Dendritic cell treated with granulocyte-macrophage colony-stimulating factor and Interleukin-4, amounts not matched to agents 40 ng/mL and 50 ng/mL, for 4 days (primary cell): ENCODE measurements around the gene PEG3.
A peak's percentile ranks its signal among the peaks of the same experiment; 100 is the strongest.

Experiments
- H3K27ac Mint-ChIP-seq: one replicate; pipeline ENCODE4 v1.8.0; 2022; ENCODE audit warnings: mild to moderate bottlenecking, mixed read lengths
- H3K27me3 Mint-ChIP-seq: one replicate; pipeline ENCODE4 v1.8.0; 2022; ENCODE audit warnings: mild to moderate bottlenecking, mixed read lengths
- H3K36me3 Mint-ChIP-seq: one replicate; pipeline ENCODE4 v1.8.0; 2022; ENCODE audit warnings: low read depth, mixed read lengths
- H3K4me1 Mint-ChIP-seq: one replicate; pipeline ENCODE4 v1.8.0; 2022; ENCODE audit warnings: low read depth, mixed read lengths
- H3K4me3 Mint-ChIP-seq: one replicate; pipeline ENCODE4 v1.8.0; 2022; ENCODE audit warnings: mild to moderate bottlenecking, moderate library complexity, mixed read lengths
- H3K9me3 Mint-ChIP-seq: one replicate; pipeline ENCODE4 v1.8.0; 2022; ENCODE audit warnings: mixed read lengths
- intact Hi-C: fragments of 100-400 bp; cut with micrococcal nuclease; formaldehyde crosslinking; loops from one replicate; pipeline ENCODE4 v1.15.0; 2022

Gene PEG3

DNA sequence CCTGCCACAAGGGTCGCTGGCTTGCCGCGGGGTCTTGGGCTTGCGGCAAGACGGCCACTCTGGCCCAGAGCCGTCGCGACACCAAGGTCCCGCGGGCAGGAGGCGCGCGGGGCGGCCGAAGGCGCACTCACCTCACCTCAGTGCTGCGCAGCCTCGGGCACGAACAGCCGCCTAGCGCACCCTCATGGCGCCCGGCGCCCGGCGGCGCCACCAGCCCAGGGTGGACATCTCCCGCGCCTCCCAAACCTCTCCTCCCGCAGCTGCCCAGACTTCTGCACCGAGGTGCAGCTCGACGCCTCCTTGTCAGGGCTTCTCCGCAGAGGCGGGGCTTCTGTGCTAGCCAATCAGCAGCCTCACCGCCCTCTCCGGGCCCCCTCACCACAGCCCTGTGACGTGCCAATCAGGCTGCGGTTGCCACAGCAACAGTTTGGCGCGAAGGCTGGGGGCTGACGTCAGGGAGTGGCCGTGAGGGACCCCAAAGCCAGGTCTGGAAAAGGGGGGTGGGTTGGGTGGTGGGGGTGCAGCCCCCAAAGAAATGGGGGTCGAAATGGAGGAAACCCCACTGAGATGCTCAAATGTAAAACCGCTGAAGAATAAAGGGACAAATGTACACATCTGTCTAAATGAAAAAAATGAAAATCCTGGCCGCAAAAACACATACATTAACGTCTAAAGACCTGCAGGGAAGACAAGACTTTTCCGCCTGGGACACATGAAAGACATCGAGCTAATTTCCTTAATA lies at the start of gene PEG3, which contains the start of gene ZIM2:
PEG3 (minus strand) TSS at position 276 of the 742 bp plus-strand sequence. CDS start 16,071 bp downstream, outside the sequence.
ZIM2 (minus strand) TSS at position 276 of the 742 bp plus-strand sequence. CDS start 16,449 bp downstream, outside the sequence.
- peaks cover 11% of the 10 kb centered on the region for H3K4me1 Mint-ChIP-seq
- peaks cover 53% of the 10 kb centered on the region for H3K9me3 Mint-ChIP-seq
- peaks cover 8% of the 10 kb centered on the region for H3K36me3 Mint-ChIP-seq
- intact Hi-C loops: no loop called here
- H3K27me3 Mint-ChIP-seq: peaks cover 25% of the 10 kb centered on the region
- peak within 1 kb of the TSS; percentile 59 for H3K4me3 Mint-ChIP-seq
- peak within 1 kb of the TSS; percentile 69 for H3K27ac Mint-ChIP-seq

DNA sequence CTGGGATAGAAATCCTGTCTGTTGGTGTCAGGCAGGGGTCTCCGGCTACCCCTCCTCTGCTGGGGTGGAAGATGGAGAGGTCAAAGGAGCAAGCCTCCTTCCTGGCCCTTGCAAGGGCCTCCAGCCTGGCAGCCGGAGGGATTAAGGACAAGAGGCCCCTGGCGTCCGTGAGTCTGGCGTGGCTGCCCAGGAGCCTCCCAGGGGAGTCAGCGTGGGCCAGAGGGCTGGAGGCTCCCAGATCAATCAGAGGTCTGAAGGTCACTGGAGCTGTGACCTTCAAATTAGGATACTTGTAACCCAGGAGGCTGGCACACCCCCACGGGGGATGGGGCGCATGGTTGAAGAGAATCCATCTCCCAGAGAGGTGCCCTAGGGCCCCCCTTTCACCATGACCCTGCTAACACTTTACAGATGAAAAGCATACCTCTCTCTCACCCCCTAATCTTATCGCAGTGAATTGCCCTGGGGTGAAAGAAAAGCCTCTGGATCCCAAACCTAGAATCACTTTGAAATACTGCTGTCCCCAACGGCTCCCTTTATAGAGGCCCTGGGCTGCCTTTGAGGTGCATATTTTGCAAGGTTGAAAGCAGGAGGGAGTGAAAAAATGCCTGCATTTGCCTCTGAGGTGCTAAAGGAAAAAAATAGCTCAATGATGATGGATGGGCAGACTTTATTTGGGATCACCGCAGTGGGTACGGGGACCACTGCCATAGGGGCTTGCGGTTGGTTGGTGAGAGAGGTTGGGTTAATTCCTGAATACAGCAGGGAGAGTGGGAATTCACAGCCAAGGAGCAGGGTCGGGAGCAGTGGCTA lies 44.9 kb upstream of the PEG3 start:
- Mint-ChIP-seq H3K9me3 (peaks cover 91% of the 10 kb centered on the region), H3K27me3 (no peaks in the 10 kb centered on the region), H3K4me1 (no peaks in the 10 kb centered on the region), H3K4me3 (no peak overlapping the region), H3K27ac (no peak overlapping the region), H3K36me3 (no peaks in the 10 kb centered on the region)
- intact Hi-C loops: no loop called here

DNA sequence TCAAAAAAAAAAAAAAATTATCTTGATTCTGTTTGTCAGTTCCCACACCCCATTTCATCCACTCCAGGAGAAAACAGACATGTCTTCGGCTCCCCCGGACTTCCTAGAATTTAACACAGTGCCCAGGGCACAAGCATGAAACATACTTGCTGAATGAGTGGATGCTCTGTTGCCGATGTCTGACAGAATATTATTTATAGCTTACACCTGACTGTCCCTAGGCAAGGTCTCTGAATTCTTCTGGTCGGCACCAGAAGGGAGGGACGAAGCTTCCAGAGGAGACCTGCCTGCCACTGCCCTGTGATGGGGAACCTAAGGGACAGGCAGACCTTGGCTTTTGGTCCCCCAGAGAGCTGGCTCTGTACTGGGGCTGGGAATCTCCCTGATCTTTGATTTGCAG lies 43.9 kb upstream of the PEG3 start:
- H3K4me1 Mint-ChIP-seq: no peaks in the 10 kb centered on the region
- no peaks in the 10 kb centered on the region for H3K27me3 Mint-ChIP-seq
- peaks cover 93% of the 10 kb centered on the region for H3K9me3 Mint-ChIP-seq
- H3K4me3 Mint-ChIP-seq: no peak overlapping the region
- no peak overlapping the region for H3K27ac Mint-ChIP-seq
- intact Hi-C loops: no loop called here
- no peaks in the 10 kb centered on the region for H3K36me3 Mint-ChIP-seq

DNA sequence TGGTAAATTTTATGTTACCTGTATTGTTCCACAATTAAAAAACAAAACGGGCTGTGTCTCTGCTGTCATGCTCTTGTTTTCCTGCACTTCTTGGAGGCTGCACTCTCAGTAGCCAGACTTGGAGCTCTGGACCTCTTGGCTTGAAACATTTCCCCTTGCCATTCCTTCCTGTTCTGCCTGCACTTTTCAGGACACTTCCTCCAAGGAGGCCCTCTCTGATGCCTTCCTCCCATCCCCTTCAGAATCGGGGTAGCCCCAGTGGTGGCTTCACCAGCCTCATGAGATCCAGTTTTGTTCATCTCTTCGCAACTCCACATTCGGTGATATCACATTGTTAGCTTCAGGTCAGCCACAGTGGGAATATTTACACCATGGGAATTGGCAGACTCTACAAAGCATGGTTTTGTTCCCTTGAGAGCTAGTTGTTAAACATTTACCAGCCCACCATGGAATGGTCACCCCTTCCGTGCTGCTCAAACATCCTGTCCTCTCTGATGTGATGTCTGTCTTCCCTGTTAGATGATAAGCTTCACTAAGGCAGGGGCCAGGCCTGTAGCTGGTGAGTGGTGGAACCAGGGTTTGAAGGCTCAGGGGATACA lies 40.2 kb upstream of the PEG3 start:
- no peaks in the 10 kb centered on the region for H3K4me1 Mint-ChIP-seq
- H3K4me3 Mint-ChIP-seq: no peak overlapping the region
- intact Hi-C loops: no loop called here
- peaks cover 77% of the 10 kb centered on the region for H3K9me3 Mint-ChIP-seq
- H3K27me3 Mint-ChIP-seq: no peaks in the 10 kb centered on the region
- no peaks in the 10 kb centered on the region for H3K36me3 Mint-ChIP-seq
- no peak overlapping the region for H3K27ac Mint-ChIP-seq

DNA sequence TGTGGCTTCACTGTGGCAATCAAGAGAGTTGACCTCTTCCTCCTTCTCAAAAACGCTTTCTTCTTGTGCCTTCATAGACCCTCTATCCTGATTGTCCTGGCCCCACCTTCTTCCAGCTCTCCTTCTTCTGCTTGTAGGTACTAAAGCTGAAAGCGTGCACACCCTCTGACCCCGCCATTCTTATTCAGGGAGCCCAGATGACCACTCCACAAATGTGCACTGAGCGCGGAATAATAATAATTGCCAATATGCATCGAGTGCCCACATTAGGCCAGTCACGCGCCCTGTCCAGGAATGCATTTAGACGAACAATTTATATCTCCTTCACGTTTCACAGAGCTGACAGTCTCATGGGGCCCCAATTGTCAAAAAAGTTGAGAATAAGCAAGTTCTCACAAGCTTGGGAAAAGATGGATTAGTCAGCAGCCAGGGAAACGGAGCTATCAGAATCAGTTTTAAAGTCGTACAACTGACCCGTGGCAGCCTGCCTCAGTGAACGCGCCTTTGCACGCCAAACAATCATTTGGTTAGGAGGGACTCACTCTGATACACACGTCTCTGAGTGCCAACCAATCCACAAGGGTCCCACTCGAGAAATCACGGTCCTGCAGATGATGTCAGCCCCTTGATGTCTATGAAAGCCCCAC lies 36.7 kb upstream of the PEG3 start:
- no peak overlapping the region for H3K27ac Mint-ChIP-seq
- intact Hi-C loops: no loop called here
- no peaks in the 10 kb centered on the region for H3K36me3 Mint-ChIP-seq
- H3K4me1 Mint-ChIP-seq: no peaks in the 10 kb centered on the region
- H3K27me3 Mint-ChIP-seq: no peaks in the 10 kb centered on the region
- peaks cover 72% of the 10 kb centered on the region for H3K9me3 Mint-ChIP-seq
- no peak overlapping the region for H3K4me3 Mint-ChIP-seq

DNA sequence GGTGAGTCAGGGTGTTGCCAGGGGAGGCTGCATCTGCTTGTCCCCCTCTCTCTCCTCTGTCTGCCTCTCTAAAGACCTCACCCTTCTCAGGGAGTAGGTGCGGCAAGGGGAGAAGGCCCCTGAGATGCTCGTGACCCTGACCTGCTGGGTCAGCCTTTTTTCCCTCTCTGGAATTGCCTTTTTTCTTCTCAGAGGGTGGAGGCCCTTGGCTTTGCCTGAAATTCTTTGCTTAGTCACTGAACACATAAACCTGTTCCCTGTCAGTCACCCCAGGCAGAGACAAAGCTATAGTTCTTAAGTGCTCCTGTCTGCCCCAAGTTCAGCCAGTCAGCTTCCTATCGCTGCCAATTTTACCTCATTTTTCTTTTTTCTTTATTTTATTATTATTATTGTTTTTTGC lies 35.2 kb upstream of the PEG3 start:
- no peak overlapping the region for H3K27ac Mint-ChIP-seq
- intact Hi-C loops: no loop called here
- no peaks in the 10 kb centered on the region for H3K27me3 Mint-ChIP-seq
- no peaks in the 10 kb centered on the region for H3K36me3 Mint-ChIP-seq
- H3K4me3 Mint-ChIP-seq: no peak overlapping the region
- H3K4me1 Mint-ChIP-seq: no peaks in the 10 kb centered on the region
- peaks cover 72% of the 10 kb centered on the region for H3K9me3 Mint-ChIP-seq

DNA sequence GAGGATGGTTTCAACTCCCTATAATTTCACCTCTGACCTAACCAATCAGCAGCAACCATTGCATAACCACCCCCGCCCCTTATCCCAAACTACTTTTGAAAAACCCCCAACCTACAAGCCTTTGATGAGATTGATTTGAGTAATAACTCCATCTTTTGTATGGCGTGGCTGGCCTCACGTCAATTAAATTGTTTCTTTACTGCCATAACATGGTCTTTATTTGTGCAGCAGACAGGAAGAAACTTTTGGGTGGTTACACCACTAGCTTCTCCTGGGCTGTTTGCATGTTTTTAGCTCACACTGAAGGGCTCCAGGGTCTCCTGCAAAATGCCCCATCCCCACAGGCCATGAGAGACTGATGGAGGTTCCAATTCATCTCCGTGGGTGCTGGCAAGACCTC lies 34.0 kb upstream of the PEG3 start:
- no peaks in the 10 kb centered on the region for H3K4me1 Mint-ChIP-seq
- no peak overlapping the region for H3K4me3 Mint-ChIP-seq
- H3K9me3 Mint-ChIP-seq: peaks cover 72% of the 10 kb centered on the region
- H3K27ac Mint-ChIP-seq: no peak overlapping the region
- intact Hi-C loops: no loop called here
- no peaks in the 10 kb centered on the region for H3K27me3 Mint-ChIP-seq
- H3K36me3 Mint-ChIP-seq: no peaks in the 10 kb centered on the region

DNA sequence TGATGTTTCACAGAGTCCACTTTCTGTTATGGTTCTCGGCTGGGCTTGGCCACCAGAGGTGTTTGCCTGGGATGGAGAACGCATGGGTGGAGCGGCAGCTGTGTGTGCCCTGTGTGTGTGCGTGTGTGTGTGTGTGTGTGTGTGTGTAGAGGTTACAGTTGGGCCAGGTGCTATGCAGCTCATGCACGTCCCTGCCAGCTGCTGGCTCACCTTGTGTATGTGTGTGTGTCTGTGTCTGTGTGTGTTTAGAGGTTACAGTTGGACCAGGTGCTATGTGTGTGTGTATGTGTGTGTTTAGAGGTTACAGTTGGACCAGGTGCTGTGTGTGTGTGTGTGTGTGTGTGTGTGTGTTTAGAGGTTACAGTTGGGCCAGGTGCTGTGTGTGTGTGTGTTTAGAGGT lies 33.0 kb upstream of the PEG3 start:
- peaks cover 79% of the 10 kb centered on the region for H3K9me3 Mint-ChIP-seq

DNA sequence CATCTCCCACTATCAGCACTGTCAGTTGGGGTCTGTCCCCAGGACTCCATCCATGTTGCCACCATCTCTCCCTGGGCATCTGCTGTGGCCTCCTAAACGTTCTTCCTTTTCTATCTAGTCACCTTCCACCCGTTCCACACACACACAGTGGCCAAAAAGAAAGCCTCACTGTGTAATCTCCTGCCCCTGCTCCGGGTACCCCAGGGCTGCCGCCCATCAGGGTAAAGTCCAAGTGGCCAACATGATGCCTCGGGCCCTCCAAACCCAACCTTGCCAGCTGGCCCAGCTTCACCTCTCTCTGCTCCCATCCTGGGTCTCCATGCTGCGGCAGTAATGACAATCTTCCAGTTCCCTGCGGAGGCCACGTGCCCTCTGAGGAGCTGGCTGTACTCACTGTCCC lies 29.4 kb upstream of the PEG3 start:
- H3K27ac Mint-ChIP-seq: no peak overlapping the region
- H3K4me3 Mint-ChIP-seq: no peak overlapping the region
- no peaks in the 10 kb centered on the region for H3K27me3 Mint-ChIP-seq
- H3K4me1 Mint-ChIP-seq: no peaks in the 10 kb centered on the region
- H3K36me3 Mint-ChIP-seq: no peaks in the 10 kb centered on the region
- H3K9me3 Mint-ChIP-seq: peaks cover 87% of the 10 kb centered on the region
- intact Hi-C loops: no loop called here

More for the DNA sequence above, 33.0 kb upstream of the PEG3 start:
- Mint-ChIP-seq H3K36me3 (no peaks in the 10 kb centered on the region), H3K27me3 (no peaks in the 10 kb centered on the region), H3K27ac (no peak overlapping the region), H3K4me3 (no peak overlapping the region), H3K4me1 (no peaks in the 10 kb centered on the region)
- intact Hi-C loops: no loop called here

DNA sequence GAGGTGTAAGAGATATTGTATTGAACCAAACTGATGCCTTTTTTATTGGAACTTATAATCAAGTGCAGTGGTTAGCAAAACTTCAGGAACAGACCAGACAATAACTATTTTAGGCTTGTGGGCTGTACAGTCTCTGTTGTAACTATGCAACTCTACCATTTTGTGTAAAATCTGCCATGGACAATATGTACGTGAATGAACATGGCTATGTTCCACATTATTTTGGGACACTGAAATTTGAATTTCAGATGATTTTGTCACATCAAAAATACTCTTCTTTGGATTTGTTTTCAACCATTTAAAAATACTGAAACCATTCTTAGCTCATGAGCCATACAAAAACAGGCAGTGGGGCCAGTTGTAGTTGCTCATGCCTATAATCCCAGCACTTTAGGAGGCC lies 27.9 kb upstream of the PEG3 start:
- H3K27ac Mint-ChIP-seq: no peak overlapping the region
- H3K4me3 Mint-ChIP-seq: no peak overlapping the region
- no peaks in the 10 kb centered on the region for H3K4me1 Mint-ChIP-seq
- H3K27me3 Mint-ChIP-seq: no peaks in the 10 kb centered on the region
- intact Hi-C loops: no loop called here
- H3K9me3 Mint-ChIP-seq: peaks cover 87% of the 10 kb centered on the region
- no peaks in the 10 kb centered on the region for H3K36me3 Mint-ChIP-seq

DNA sequence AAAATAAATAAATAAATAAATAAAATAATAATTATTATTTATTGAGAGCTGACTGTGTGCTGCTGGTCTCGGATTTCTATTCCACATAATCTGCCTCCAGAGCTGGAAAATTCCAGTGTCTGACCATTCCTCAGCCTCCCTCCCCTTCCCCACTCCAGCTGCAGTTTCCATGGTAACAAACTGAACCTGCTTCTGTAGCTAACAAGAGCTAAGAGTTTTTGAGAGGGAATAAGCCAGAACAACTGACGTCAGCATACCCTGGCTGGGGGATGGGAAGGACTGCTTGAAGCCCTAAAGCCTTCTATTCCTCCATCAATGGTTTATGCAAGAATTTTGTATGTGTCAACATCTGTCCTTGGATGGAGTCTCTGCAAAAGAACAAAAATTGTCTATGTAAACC lies 26.0 kb upstream of the PEG3 start:
- intact Hi-C loops: no loop called here
- no peak overlapping the region for H3K4me3 Mint-ChIP-seq
- H3K4me1 Mint-ChIP-seq: no peaks in the 10 kb centered on the region
- H3K27me3 Mint-ChIP-seq: no peaks in the 10 kb centered on the region
- no peak overlapping the region for H3K27ac Mint-ChIP-seq
- no peaks in the 10 kb centered on the region for H3K36me3 Mint-ChIP-seq
- H3K9me3 Mint-ChIP-seq: peaks cover 78% of the 10 kb centered on the region

DNA sequence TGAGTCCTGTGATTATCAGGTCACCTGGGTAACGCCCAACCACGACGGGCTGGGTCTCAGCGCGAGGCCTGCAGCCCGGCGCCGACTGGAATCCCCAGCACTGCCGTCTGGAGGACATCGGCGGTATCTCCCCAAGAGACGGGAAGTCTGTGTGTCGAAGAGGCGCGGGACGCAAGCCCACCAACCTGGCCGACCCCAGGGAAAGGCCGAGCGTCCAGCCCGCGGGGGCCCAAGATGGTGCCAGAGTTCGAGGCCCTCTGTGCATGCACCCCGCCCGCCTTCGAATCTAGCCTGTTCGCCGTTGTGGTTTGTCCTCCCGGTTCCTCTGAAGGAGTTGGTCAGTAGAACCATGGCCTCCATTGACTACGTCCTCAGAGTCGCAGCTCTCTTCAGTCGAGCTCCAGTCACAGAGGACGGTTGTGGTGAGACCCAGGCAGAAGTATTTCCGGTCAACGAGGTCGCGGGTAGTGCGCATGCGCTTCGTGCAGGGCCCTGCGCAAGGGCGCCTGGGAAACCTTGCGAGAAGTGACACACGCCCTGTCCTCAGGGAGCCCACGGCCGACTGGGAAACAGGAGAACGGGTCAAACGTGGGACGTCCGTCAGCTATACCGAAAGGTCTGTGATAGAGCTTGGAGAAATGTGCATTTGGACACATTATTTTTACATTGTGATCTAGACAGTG lies 24.1 kb upstream of the PEG3 start:
- H3K27me3 Mint-ChIP-seq: no peaks in the 10 kb centered on the region
- H3K27ac Mint-ChIP-seq: no peak overlapping the region
- H3K9me3 Mint-ChIP-seq: peaks cover 65% of the 10 kb centered on the region
- no peaks in the 10 kb centered on the region for H3K4me1 Mint-ChIP-seq
- H3K36me3 Mint-ChIP-seq: no peaks in the 10 kb centered on the region
- intact Hi-C loops: no loop called here
- no peak overlapping the region for H3K4me3 Mint-ChIP-seq

DNA sequence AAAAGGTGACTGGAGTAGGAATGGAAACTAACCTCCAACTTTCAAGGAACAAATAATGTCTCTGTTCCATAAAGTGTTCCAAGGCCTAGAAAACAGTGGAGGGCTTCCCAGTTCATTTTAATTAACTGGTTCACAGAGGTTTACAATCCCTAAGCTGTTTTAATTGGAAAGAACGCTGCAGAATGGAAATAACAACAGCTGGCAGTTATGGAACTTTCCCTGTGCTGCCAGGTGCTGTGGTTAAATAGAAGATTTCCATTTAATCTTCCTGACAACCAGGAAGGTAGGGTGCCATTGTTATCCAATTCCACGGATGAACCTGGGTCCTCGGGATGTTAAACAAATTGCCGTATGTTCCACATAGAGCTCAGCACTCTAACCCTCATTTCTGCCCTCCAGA lies 22.2 kb upstream of the PEG3 start:
- intact Hi-C loops: no loop called here
- Mint-ChIP-seq H3K9me3 (peaks cover 61% of the 10 kb centered on the region), H3K27ac (no peak overlapping the region), H3K27me3 (no peaks in the 10 kb centered on the region), H3K4me1 (no peaks in the 10 kb centered on the region), H3K36me3 (no peaks in the 10 kb centered on the region), H3K4me3 (no peak overlapping the region)
